Pancreas (tissue), 10 donors: ENCODE measurements around the gene RBFOX1. TPM values are rescaled to one million over a fixed set of nuclear protein-coding genes. Genes with fewer than 3 reads are reported as not detected.

Experiments used
- ATAC-seq, 4 donors: fragments of 200-7000 bp; cut with Tn5 transposase; one replicate each; pipeline versions ENCODE4 v1.8.0 to v1.9.1; 2020; ENCODE audit warnings: mild to moderate bottlenecking in 4 of 4, moderate library complexity in 4 of 4
- DNase-seq, 6 donors: peaks; one replicate each; pipeline ENCODE4 v3.0.0-alpha.2; 2020
- FAIRE-seq: peaks from 2 replicates; lab custom pipeline; 2012; peaks lifted over from hg19 to GRCh38; lab: Jason Lieb, UNC
- H3K27ac ChIP-seq, 4 donors: fragments of 200-600 bp; sonication (generic); 1 replicate in 3 of 4; 2 replicates in 1 of 4; pipeline versions ENCODE4 v1.5.0 to v1.8.0; 2020
- H3K27me3 ChIP-seq, 4 donors: fragments of 200-600 bp; one replicate each; pipeline ENCODE4 v1.8.0; 2021
- H3K36me3 ChIP-seq, 3 donors: fragments of 200-600 bp; sonication (generic) in 1 of 3; one replicate each; pipeline versions ENCODE4 v1.5.0 to v1.8.0; 2020 to 2021
- H3K4me1 ChIP-seq, 3 donors: fragments of 200-600 bp; one replicate each; pipeline ENCODE4 v1.8.0; 2021
- H3K4me3 ChIP-seq, 4 donors: fragments of 200-600 bp; sonication (generic) in 2 of 4; one replicate each; pipeline versions ENCODE4 v1.5.0 to v1.8.0; 2020 to 2021
- H3K9me3 ChIP-seq, 4 donors: fragments of 200-600 bp; one replicate each; pipeline ENCODE4 v1.8.0; 2021
- CTCF ChIP-seq, 4 donors: fragments of 200-600 bp; sonication (generic) in 3 of 4; IDR thresholded peaks; one replicate each; pipeline versions ENCODE4 v1.5.0 to v1.8.0; 2021; ENCODE audit warnings: antibody characterized with exemption in 4 of 4
- WGBS, 2 donors: extraction: QIAGEN DNeasy Blood & Tissue Kit; methylation state at CpG; one replicate each; pipeline ENCODE4 v1.1.7; 2013; 5-methylcytosine and 5-hydroxymethylcytosine counted together
- intact Hi-C, 3 donors: fragments of 100-400 bp; cut with DNase I; formaldehyde crosslinking; loops; one replicate each; pipeline versions ENCODE4 v1.11.1 to v1.14.2; 2022
- polyA plus RNA-seq, 2 donors: library from polyadenylated mRNA; stranded (reverse); fragments of 200-250 nt; gene quantifications; one replicate each; pipeline ENCODE4 v1.2.3, GENCODE V29; 2013
- total RNA-seq, 6 donors: library from RNA; stranded (reverse); fragmentation: NEBNext Ultra II Directional in 4 of 6; extraction: Animal tissue kit (Norgen Biotek cat#: 25700) in 4 of 6; gene quantifications; one replicate each; pipeline versions ENCODE4 v1.2.1 to v1.2.4, GENCODE V29; 2021 to 2023
- donor health status: healthy with polysubstance abuse.
- donor health status: DM: no; HTN: no; CAD: no; lungs with moderate emphysema.
- donor health status: DM: no; HTN: no; CAD: no.
- donor health status: control.
- donor health status: control.
- donor health status: Bipolar disorder and iron deficiency.
- donor health status: DM: yes; HTN: yes; CAD: no.
- donor health status: DM: no; HTN: no; CAD: no.
- donor health status: DM: no; HTN: no; CAD: no.
- donor health status: DM: yes; HTN: yes; CAD: no.

The RBFOX1 gene
- total and polyA plus RNA-seq, 8 donors, result 0.12 to 0.28 (median 0.15) TPM; not detected in 3

- intact Hi-C loops, result no loop called here
- Histone ChIP-seq H3K4me3 (no peak overlapping the region), H3K27ac (no peak overlapping the region), H3K36me3 (no peaks in the 10 kb centered on the region), H3K9me3 (no peaks in the 10 kb centered on the region), H3K27me3 (no peaks in the 10 kb centered on the region), H3K4me1 (no peaks in the 10 kb centered on the region)
- no peak for TF ChIP-seq CTCF (IDR thresholded peaks at IDR 0.05)
- DNase-seq (no peak), ATAC-seq (no peak), FAIRE-seq (no peak)
- WGBS, 2 donors, result 41 to 48% methylated on average over 11 of the region's 11 CpGs
Measured at GRCh38 chr16:7443648-7444365, 111.2 kb downstream of the RBFOX1 start.

- H3K4me3 ChIP-seq, result no peak overlapping the region
- no peak overlapping the region for H3K27ac ChIP-seq
- no peak for TF ChIP-seq CTCF (IDR thresholded peaks at IDR 0.05)
- intact Hi-C loops, result no loop called here
- H3K9me3 ChIP-seq, result no peaks in the 10 kb centered on the region
- H3K27me3 ChIP-seq, result no peaks in the 10 kb centered on the region
- H3K4me1 ChIP-seq, result no peaks in the 10 kb centered on the region
- no peak for DNase-seq
- WGBS, 2 donors, result 68 to 82% methylated on average over 3 of the region's 3 CpGs
- no peak for FAIRE-seq
- no peak for ATAC-seq
- H3K36me3 ChIP-seq, result no peaks in the 10 kb centered on the region
Measured at GRCh38 chr16:7449306-7449705, 116.7 kb downstream of the RBFOX1 start.

GRCh38 chr16:7449808-7450207 lies 117.2 kb downstream of the RBFOX1 start:
- TF ChIP-seq CTCF (IDR thresholded peaks at IDR 0.05), result no peak
- Histone ChIP-seq H3K4me3 (no peak overlapping the region), H3K27me3 (no peaks in the 10 kb centered on the region), H3K4me1 (no peaks in the 10 kb centered on the region), H3K27ac (no peak overlapping the region), H3K9me3 (no peaks in the 10 kb centered on the region), H3K36me3 (no peaks in the 10 kb centered on the region)
- no peak for FAIRE-seq
- DNase-seq, result no peak
- intact Hi-C loops, result no loop called here
- 64 to 73% methylated on average over 7 of the region's 7 CpGs for WGBS, 2 donors
- ATAC-seq, result no peak

GRCh38 chr16:7450440-7450839 lies 117.8 kb downstream of the RBFOX1 start:
- Histone ChIP-seq H3K36me3 (no peaks in the 10 kb centered on the region), H3K27me3 (no peaks in the 10 kb centered on the region), H3K4me3 (no peak overlapping the region), H3K4me1 (no peaks in the 10 kb centered on the region), H3K27ac (no peak overlapping the region), H3K9me3 (no peaks in the 10 kb centered on the region)
- WGBS, 2 donors, result 47 to 60% methylated on average over 7 of the region's 7 CpGs
- no peak for DNase-seq
- ATAC-seq, result no peak
- intact Hi-C loops, result no loop called here
- no peak for FAIRE-seq
- TF ChIP-seq CTCF (IDR thresholded peaks at IDR 0.05), result no peak

- H3K27ac ChIP-seq, result no peak overlapping the region
- H3K27me3 ChIP-seq, result no peaks in the 10 kb centered on the region
- H3K9me3 ChIP-seq, result no peaks in the 10 kb centered on the region
- H3K4me1 ChIP-seq, result no peaks in the 10 kb centered on the region
- intact Hi-C loops, result no loop called here
- DNase-seq (no peak), ATAC-seq (no peak), FAIRE-seq (no peak)
- H3K4me3 ChIP-seq, result no peak overlapping the region
- 58 to 71% methylated on average over 6 of the region's 6 CpGs for WGBS, 2 donors
- no peaks in the 10 kb centered on the region for H3K36me3 ChIP-seq
- no peak for TF ChIP-seq CTCF (IDR thresholded peaks at IDR 0.05)
Measured at GRCh38 chr16:7452090-7452489, 119.4 kb downstream of the RBFOX1 start.
